Measurements from ENCODE around the gene VDR.

GRCh38 chr12:47950856-47951468, 46.2 kb upstream of the VDR start:
- TF ChIP-seq CTCF (IDR thresholded peaks at IDR 0.05) (no peak), POLR2A (IDR thresholded peaks at IDR 0.05) (no peak), POLR2AphosphoS5 (IDR thresholded peaks at IDR 0.05) (no peak)
